AG04449 (cell line): ENCODE measurements around the gene CAPN5.

Experiments used
- CTCF ChIA-PET: fragments of 350-600 bp; formaldehyde crosslinking; extraction: SDS; loops from one replicate; lab custom pipeline; 2021; ENCODE audit warnings: antibody characterized with exemption; lab: Yijun Ruan, JAX
- POLR2A ChIA-PET: fragments of 400-600, 350-600 bp; formaldehyde crosslinking; extraction: SDS; loops from one replicate; lab custom pipeline; 2020; ENCODE audit warnings: antibody characterized with exemption, inconsistent platforms; lab: Yijun Ruan, JAX
- DNase-seq: peaks from one replicate; pipeline ENCODE4 v3.0.0-alpha.2; 2010; ENCODE audit warnings: low read depth, low spot score
- H3K4me3 ChIP-seq: 2 replicates; pipeline ENCODE4 v1.5.1; 2011; ENCODE audit warnings: low read depth, mild to moderate bottlenecking, control low read depth, low read length
- CTCF ChIP-seq: IDR thresholded peaks from one replicate; pipeline ENCODE4 v1.5.1; 2011; ENCODE audit warnings: mild to moderate bottlenecking, moderate library complexity, low read length, control low read depth, inconsistent platforms; ENCODE audit not compliant: insufficient read depth; ENCODE audit errors: missing control alignments

The CAPN5 gene

GRCh38 chr11:77120571-77120970, 53.8 kb downstream of the CAPN5 start:
- no peak for DNase-seq
- no peak overlapping the region for H3K4me3 ChIP-seq
- TF ChIP-seq CTCF: no peak
- POLR2A ChIA-PET: no interaction called here
- CTCF ChIA-PET: interaction anchor here (1.0 to 14.0 kb wide), 7 partner anchors 5 to 428 kb away, joined by 3 to 209 read pairs (median 9); partner anchors contain the start of gene MYO7A

DNA sequence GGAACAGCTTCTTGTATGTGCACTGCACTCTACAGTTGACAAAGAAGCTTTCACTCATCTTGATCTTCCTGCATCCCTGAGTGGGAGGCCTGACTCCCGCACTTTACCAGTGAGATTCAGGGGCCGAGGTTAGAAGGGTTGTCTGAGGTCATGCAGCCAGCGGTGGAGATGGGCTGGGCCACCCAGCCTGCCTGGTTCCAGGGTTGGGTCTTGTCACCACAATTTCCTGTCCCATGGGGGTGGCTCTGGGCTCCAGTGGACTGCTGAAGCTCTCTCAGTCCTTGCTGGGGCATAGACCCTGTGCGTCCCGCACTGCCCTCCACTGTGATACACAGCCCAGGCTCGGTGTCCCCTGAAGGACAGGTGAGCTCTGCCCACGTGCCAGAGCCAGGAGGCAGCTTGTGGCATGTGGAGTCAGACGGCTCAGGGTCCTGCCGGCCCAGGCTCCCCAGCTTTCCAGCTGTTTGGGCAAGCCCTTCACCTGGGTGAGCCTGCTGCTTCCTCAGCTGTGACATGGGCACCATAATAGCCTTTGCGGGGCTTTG, 54.4 kb downstream of the CAPN5 start:
- H3K4me3 ChIP-seq: no peak overlapping the region
- TF ChIP-seq CTCF: no peak
- ChIA-PET CTCF (interaction anchor here (1.0 to 14.0 kb wide), 8 partner anchors 4 to 498 kb away, joined by 4 to 209 read pairs (median 8); partner anchors contain the start of gene MYO7A), POLR2A (no interaction called here)
- no peak for DNase-seq

GRCh38 chr11:77121876-77122575, 55.3 kb downstream of the CAPN5 start:
- POLR2A ChIA-PET: interaction anchor here (1.7 kb wide), 1 partner anchor 55 kb away, joined by 4 read pairs; the partner anchor contains the start of gene CAPN5
- no peak overlapping the region for H3K4me3 ChIP-seq
- TF ChIP-seq CTCF: no peak
- DNase-seq: no peak
- CTCF ChIA-PET: interaction anchor here (1.0 to 14.0 kb wide), 8 partner anchors 3 to 497 kb away, joined by 3 to 209 read pairs (median 8); partner anchors contain the start of gene MYO7A

DNA sequence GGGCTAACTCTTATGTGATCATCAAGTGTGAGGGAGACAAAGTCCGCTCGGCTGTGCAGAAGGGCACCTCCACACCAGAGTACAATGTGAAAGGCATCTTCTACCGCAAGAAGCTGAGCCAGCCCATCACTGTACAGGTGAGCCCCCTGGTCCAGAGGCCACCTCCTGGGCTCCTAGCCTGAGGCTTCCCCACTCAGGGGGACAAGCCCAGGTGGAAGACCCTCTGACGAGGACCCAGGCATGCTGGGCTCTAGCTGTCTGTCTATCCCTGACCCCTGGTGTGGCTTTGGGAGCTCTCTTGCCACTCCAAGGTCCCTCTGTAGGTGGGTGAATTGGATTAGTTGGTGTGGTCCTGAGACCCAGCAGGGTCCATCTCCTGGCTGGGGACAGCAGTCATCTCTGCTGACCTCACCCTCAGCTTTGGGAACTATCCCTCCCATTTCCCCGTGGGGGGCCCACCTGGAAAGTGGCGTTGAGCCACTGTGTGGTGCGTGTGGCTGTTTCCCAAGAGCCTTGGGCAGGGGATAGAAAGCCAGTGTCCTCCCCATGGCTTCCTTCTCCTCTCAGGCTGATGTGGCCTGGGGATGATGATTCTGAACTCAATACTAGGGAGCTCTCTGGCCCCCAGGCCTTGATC, 55.9 kb downstream of the CAPN5 start:
- DNase-seq: no peak
- POLR2A ChIA-PET: interaction anchor here (1.7 kb wide), 1 partner anchor 56 kb away, joined by 4 read pairs; the partner anchor contains the start of gene CAPN5
- TF ChIP-seq CTCF: no peak
- CTCF ChIA-PET: interaction anchor here (1.0 to 14.0 kb wide), 8 partner anchors 3 to 426 kb away, joined by 3 to 209 read pairs (median 6); partner anchors contain the start of gene MYO7A
- no peak overlapping the region for H3K4me3 ChIP-seq

DNA sequence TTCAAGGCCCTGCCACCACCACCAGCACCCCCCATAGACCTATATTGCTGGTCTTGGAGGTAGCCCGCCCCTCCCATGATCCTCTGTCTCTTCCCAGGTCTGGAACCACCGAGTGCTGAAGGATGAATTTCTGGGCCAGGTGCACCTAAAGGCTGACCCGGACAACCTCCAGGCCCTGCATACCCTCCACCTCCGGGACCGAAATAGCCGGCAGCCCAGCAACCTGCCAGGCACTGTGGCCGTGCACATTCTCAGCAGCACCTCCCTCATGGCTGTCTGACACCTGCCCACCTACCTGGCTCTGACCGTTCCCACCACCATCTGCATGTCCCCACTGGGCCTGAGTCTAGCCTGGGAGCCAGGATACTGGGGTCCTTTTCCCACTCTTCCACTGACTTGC, 56.8 kb downstream of the CAPN5 start:
- POLR2A ChIA-PET: interaction anchor here (1.7 kb wide), 1 partner anchor 57 kb away, joined by 4 read pairs; the partner anchor contains the start of gene CAPN5

More for the DNA sequence above, 56.8 kb downstream of the CAPN5 start:
- no peak for TF ChIP-seq CTCF
- CTCF ChIA-PET: interaction anchor here (1.0 to 13.5 kb wide), 6 partner anchors 8 to 495 kb away, joined by 3 to 209 read pairs (median 5); no protein-coding TSS in a partner anchor
- no peak for DNase-seq
- H3K4me3 ChIP-seq: no peak overlapping the region
